HL-60 (cell line): ENCODE data around the gene FAM83F.

ENCODE experiments used
- CTCF ChIP-seq: IDR thresholded peaks from one replicate; pipeline ENCODE4 v1.5.1; 2011; ENCODE audit warnings: low read length, control low read depth, inconsistent platforms; ENCODE audit not compliant: insufficient read depth
- GABPA ChIP-seq: IDR thresholded peaks from 2 replicates; pipeline ENCODE4 v1.6.1; 2012; ENCODE audit warnings: low read depth
- POLR2AphosphoS5 ChIP-seq: IDR thresholded peaks from 2 replicates; pipeline ENCODE4 v1.6.1; 2012; ENCODE audit warnings: low read depth
- SPI1 ChIP-seq: IDR thresholded peaks from 2 replicates; pipeline ENCODE4 v1.6.1; 2012; ENCODE audit warnings: low read depth, mild to moderate bottlenecking, borderline replicate concordance

GRCh38 chr22:40042312-40042711 lies 47.6 kb downstream of the FAM83F start:
- no peak for TF ChIP-seq CTCF
- TF ChIP-seq POLR2AphosphoS5 = no peak
- no peak for TF ChIP-seq GABPA
- TF ChIP-seq SPI1 = no peak
